Neural cell (in vitro differentiated cells): Measurements from ENCODE around the gene APCDD1. TPM values are rescaled to one million over a fixed set of nuclear protein-coding genes. Genes with fewer than 3 reads are reported as not detected.

Experiments
- H2AFZ ChIP-seq: fragments of 200-600, 300-800 bp; sonication (generic), shearing (Covaris generic); 2 replicates; pipeline ENCODE4 v1.6.0; 2014; ENCODE audit warnings: low read depth, mild to moderate bottlenecking, antibody characterized with exemption, low read length, moderate library complexity
- H3F3A ChIP-seq: fragments of 200-600 bp; shearing (Covaris generic); 2 replicates; pipeline ENCODE4 v1.6.1; 2016; ENCODE audit warnings: mild to moderate bottlenecking, moderate library complexity, mixed read lengths, antibody characterized with exemption, low read length; ENCODE audit not compliant: insufficient read depth, poor library complexity, severe bottlenecking
- H3K27ac ChIP-seq: fragments of 200-600, 300-800 bp; sonication (generic), shearing (Covaris generic); 2 replicates; pipeline ENCODE4 v1.5.1; 2014; ENCODE audit warnings: mild to moderate bottlenecking, low read length, moderate library complexity
- H3K27me3 ChIP-seq: fragments of 300-800, 200-600 bp; sonication (generic), shearing (Covaris generic); 2 replicates; pipeline ENCODE4 v1.6.0; 2014; ENCODE audit warnings: mild to moderate bottlenecking, low read depth, low read length, moderate library complexity; ENCODE audit not compliant: insufficient read depth
- H3K36me3 ChIP-seq: fragments of 300-800, 200-600 bp; sonication (generic), shearing (Covaris generic); 2 replicates; pipeline ENCODE4 v1.5.1; 2014; ENCODE audit warnings: mild to moderate bottlenecking, antibody characterized with exemption, low read length, moderate library complexity; ENCODE audit not compliant: insufficient read depth
- H3K4me2 ChIP-seq: fragments of 300-800, 200-600 bp; sonication (generic), shearing (Covaris generic); 2 replicates; pipeline ENCODE4 v1.6.0; 2014; ENCODE audit warnings: mild to moderate bottlenecking, low read length
- H3K4me3 ChIP-seq: fragments of 300-800, 200-600 bp; sonication (generic), shearing (Covaris generic); 2 replicates; pipeline ENCODE4 v1.5.1; 2014; ENCODE audit warnings: mild to moderate bottlenecking, low read length, moderate library complexity
- H3K79me2 ChIP-seq: fragments of 200-600 bp; shearing (Covaris generic); replicated peaks from 2 replicates; pipeline ENCODE4 v1.6.0; 2014; ENCODE audit warnings: mild to moderate bottlenecking, low read length, moderate library complexity; ENCODE audit not compliant: insufficient read depth
- H3K9ac ChIP-seq: fragments of 300-800, 200-600 bp; sonication (generic), shearing (Covaris generic); 2 replicates; pipeline ENCODE4 v1.6.1; 2016; ENCODE audit warnings: mild to moderate bottlenecking, low read length, mixed read lengths
- H3K9me2 ChIP-seq: fragments of 200-600 bp; shearing (Covaris generic); 2 replicates; pipeline ENCODE4 v1.6.1; 2016; ENCODE audit warnings: mild to moderate bottlenecking, low read length, mixed read lengths; ENCODE audit not compliant: insufficient read depth
- H3K9me3 ChIP-seq: fragments of 200-600, 300-800 bp; sonication (generic), shearing (Covaris generic); 2 replicates; pipeline ENCODE4 v1.6.1; 2016; ENCODE audit warnings: mild to moderate bottlenecking, mixed run types, low read length, moderate library complexity, mixed read lengths
- H4K20me1 ChIP-seq: fragments of 200-600 bp; shearing (Covaris generic); 2 replicates; pipeline ENCODE4 v1.6.1; 2016; ENCODE audit warnings: mild to moderate bottlenecking, mixed run types; ENCODE audit not compliant: insufficient read depth
- EP300 ChIP-seq: fragments of 450-650 bp; conservative IDR thresholded peaks from 2 replicates; pipeline ENCODE4 v1.6.1; 2014; ENCODE audit warnings: antibody characterized with exemption, mild to moderate bottlenecking, moderate library complexity; ENCODE audit not compliant: poor library complexity, severe bottlenecking
- EZH2 ChIP-seq: fragments of 200-600, 300-800 bp; shearing (Covaris generic), sonication (generic); IDR thresholded peaks from 2 replicates; pipeline ENCODE4 v1.6.1; 2014; ENCODE audit warnings: antibody characterized with exemption, low read length, borderline replicate concordance, mild to moderate bottlenecking; ENCODE audit not compliant: insufficient read depth, poor library complexity, severe bottlenecking
- MXI1 ChIP-seq: fragments of 450-650 bp; conservative IDR thresholded peaks from 2 replicates; pipeline ENCODE4 v1.6.1; 2014; ENCODE audit warnings: antibody characterized with exemption, mild to moderate bottlenecking; ENCODE audit not compliant: poor library complexity, severe bottlenecking
- POLR2AphosphoS5 ChIP-seq: IDR thresholded peaks from 2 replicates; pipeline ENCODE4 v1.6.1; 2012
- RAD21 ChIP-seq: fragments of 450-650 bp; conservative IDR thresholded peaks from 2 replicates; pipeline ENCODE4 v1.6.1; 2014; ENCODE audit warnings: antibody characterized with exemption, mild to moderate bottlenecking, moderate library complexity
- SMC3 ChIP-seq: fragments of 450-650 bp; conservative IDR thresholded peaks from 2 replicates; pipeline ENCODE4 v1.6.1; 2014; ENCODE audit warnings: antibody characterized with exemption, mild to moderate bottlenecking, moderate library complexity; ENCODE audit not compliant: poor library complexity
- TAF1 ChIP-seq: IDR thresholded peaks from 2 replicates; pipeline ENCODE4 v1.6.1; 2012; ENCODE audit warnings: low read depth
- polyA plus RNA-seq: library from polyadenylated mRNA; depleted of rRNA; stranded (reverse); fragments of >200 nt; gene quantifications from 2 replicates; pipeline ENCODE4 v1.2.3, GENCODE V29; 2014
- TF ChIP-seq, protein P1 (sequence below): IDR thresholded peaks from 2 replicates; pipeline ENCODE4 v1.6.1; 2012; ENCODE audit warnings: borderline replicate concordance
- TF ChIP-seq, protein P2 (sequence below): fragments of 450-650 bp; IDR thresholded peaks from 2 replicates; pipeline ENCODE4 v1.5.1; 2014; ENCODE audit warnings: antibody characterized with exemption, mild to moderate bottlenecking, moderate library complexity; ENCODE audit not compliant: poor library complexity, severe bottlenecking

APCDD1 gene
- polyA plus RNA-seq, 1 donor from 2014 or later, result 0.58 TPM

DNA sequence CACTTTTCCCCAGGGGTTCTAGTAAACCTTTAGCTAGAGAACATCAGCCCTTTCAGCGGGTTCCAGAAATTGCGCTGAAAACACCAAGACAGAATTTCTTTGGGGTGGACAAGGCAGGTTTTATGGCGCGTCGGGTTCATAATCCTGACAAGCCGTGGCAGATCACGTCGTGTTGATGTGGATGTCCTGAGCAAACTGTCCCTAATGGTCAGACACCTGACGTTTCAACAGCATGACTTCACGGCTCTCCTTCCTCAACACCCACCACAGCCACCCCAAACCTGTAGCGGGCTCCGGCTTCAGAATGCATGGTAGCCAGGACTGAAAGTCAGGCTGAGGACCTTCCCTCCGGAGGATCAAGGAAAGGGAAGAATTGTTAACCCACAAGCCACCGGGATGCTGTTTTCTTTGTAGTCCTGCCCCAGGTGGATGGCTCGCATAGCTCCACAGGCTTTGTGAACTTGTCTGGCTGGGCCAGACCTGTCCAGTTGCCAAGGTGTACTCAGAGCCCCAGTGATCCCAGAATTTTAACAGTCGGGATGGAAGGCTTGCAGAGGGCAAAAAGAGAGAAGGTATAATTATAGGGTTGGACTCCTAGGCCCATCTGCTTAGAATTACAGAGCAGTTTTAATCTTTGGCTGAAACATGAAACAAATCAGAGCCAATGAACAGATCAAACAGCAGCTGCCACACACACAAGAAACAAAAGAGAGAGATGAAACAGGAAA, 1.5 kb downstream of the APCDD1 start:
- Histone ChIP-seq H3K36me3 (no peaks in the 10 kb centered on the region), H3K9me2 (no peaks in the 10 kb centered on the region), H3K27me3 (peaks cover 55% of the 10 kb centered on the region), H2AFZ (no peak overlapping the region), H3K9ac (no peak overlapping the region), H3K4me2 (no peak overlapping the region), H3K79me2 (no peaks in the 10 kb centered on the region), H3K4me3 (no peak overlapping the region), H3F3A (no peaks in the 10 kb centered on the region), H3K27ac (no peak overlapping the region), H3K9me3 (no peaks in the 10 kb centered on the region), H4K20me1 (no peaks in the 10 kb centered on the region)
- TF ChIP-seq EZH2, result no peak
- TF ChIP-seq SMC3, result no peak
- no peak for TF ChIP-seq EP300
- TF ChIP-seq MXI1, result no peak
- no peak for TF ChIP-seq RAD21
- TF ChIP-seq, protein P1, sequence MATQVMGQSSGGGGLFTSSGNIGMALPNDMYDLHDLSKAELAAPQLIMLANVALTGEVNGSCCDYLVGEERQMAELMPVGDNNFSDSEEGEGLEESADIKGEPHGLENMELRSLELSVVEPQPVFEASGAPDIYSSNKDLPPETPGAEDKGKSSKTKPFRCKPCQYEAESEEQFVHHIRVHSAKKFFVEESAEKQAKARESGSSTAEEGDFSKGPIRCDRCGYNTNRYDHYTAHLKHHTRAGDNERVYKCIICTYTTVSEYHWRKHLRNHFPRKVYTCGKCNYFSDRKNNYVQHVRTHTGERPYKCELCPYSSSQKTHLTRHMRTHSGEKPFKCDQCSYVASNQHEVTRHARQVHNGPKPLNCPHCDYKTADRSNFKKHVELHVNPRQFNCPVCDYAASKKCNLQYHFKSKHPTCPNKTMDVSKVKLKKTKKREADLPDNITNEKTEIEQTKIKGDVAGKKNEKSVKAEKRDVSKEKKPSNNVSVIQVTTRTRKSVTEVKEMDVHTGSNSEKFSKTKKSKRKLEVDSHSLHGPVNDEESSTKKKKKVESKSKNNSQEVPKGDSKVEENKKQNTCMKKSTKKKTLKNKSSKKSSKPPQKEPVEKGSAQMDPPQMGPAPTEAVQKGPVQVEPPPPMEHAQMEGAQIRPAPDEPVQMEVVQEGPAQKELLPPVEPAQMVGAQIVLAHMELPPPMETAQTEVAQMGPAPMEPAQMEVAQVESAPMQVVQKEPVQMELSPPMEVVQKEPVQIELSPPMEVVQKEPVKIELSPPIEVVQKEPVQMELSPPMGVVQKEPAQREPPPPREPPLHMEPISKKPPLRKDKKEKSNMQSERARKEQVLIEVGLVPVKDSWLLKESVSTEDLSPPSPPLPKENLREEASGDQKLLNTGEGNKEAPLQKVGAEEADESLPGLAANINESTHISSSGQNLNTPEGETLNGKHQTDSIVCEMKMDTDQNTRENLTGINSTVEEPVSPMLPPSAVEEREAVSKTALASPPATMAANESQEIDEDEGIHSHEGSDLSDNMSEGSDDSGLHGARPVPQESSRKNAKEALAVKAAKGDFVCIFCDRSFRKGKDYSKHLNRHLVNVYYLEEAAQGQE, result no peak
- no peak for TF ChIP-seq TAF1
- TF ChIP-seq, protein P2, sequence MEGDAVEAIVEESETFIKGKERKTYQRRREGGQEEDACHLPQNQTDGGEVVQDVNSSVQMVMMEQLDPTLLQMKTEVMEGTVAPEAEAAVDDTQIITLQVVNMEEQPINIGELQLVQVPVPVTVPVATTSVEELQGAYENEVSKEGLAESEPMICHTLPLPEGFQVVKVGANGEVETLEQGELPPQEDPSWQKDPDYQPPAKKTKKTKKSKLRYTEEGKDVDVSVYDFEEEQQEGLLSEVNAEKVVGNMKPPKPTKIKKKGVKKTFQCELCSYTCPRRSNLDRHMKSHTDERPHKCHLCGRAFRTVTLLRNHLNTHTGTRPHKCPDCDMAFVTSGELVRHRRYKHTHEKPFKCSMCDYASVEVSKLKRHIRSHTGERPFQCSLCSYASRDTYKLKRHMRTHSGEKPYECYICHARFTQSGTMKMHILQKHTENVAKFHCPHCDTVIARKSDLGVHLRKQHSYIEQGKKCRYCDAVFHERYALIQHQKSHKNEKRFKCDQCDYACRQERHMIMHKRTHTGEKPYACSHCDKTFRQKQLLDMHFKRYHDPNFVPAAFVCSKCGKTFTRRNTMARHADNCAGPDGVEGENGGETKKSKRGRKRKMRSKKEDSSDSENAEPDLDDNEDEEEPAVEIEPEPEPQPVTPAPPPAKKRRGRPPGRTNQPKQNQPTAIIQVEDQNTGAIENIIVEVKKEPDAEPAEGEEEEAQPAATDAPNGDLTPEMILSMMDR, result no peak
- no peak for TF ChIP-seq POLR2AphosphoS5

DNA sequence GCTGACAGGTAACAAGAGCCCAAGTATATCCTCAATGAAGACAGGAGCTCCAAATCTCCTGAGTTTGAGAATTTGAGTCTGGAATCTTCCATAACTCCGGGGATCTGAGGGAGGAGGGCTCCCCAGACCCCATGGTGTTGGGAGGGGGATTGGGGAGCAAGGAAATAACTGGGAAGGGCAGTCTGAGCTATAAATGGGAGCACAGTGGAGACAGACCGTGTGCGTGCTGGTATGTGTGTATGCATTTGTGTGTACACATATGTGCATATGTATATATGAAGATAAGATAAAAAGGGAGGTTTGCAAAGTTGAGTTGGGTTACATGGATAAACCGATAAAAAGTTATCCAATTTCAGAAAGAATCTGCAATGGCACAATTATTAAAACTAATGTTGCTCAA, 2.3 kb downstream of the APCDD1 start:
- no peak overlapping the region for H3K27ac ChIP-seq

More for the DNA sequence above, 2.3 kb downstream of the APCDD1 start:
- TF ChIP-seq, protein P1, result no peak
- no peak for TF ChIP-seq TAF1
- no peak for TF ChIP-seq MXI1
- TF ChIP-seq POLR2AphosphoS5, result no peak
- no peak for TF ChIP-seq EZH2
- H3K4me2 ChIP-seq, result no peak overlapping the region
- no peaks in the 10 kb centered on the region for H3K9me2 ChIP-seq
- no peak overlapping the region for H3K4me3 ChIP-seq
- H3K9ac ChIP-seq, result no peak overlapping the region
- no peaks in the 10 kb centered on the region for H3K36me3 ChIP-seq
- no peaks in the 10 kb centered on the region for H4K20me1 ChIP-seq
- peaks cover 54% of the 10 kb centered on the region for H3K27me3 ChIP-seq
- H3K79me2 ChIP-seq, result no peaks in the 10 kb centered on the region
- H2AFZ ChIP-seq, result no peak overlapping the region
- H3K9me3 ChIP-seq, result no peaks in the 10 kb centered on the region
- H3F3A ChIP-seq, result no peaks in the 10 kb centered on the region
